HG03342 (cell line): ENCODE data around the gene ANKZF1.
"Not testable (repeated sequence)": the region's sequence is repeated elsewhere in the genome, so short reads cannot be mapped to it uniquely, and the experiment has no call there.

Experiments used
- ATAC-seq: cut with Tn5 transposase; IDR thresholded peaks from one replicate; pipeline ENCODE4 v1.9.1; 2021; ENCODE audit warnings: mild to moderate bottlenecking, moderate library complexity; ENCODE audit not compliant: unreplicated experiment

The ANKZF1 gene

GRCh38 chr2:219252900-219253752, 23.5 kb downstream of the ANKZF1 start, which contains the start of gene TUBA4B:
TSS of gene TUBA4B (plus strand) at chr2:219253243. CDS start at chr2:219253408, 165 bp downstream.
- peak; percentile 5 for ATAC-seq

- ATAC-seq: peak; percentile 46
Measured at GRCh38 chr2:219253753-219254589, 24.4 kb downstream of the ANKZF1 start, which contains the start of gene TUBA4A. TSS of gene TUBA4A (minus strand) at chr2:219253918. CDS start at chr2:219253858, 60 bp downstream.

- peak; percentile 37 for ATAC-seq
Measured at GRCh38 chr2:219254590-219255201, 25.1 kb downstream of the ANKZF1 start.

- not testable (repeated sequence) for ATAC-seq
Measured at GRCh38 chr2:219258942-219259341, 29.3 kb downstream of the ANKZF1 start.

- no peak for ATAC-seq
Measured at GRCh38 chr2:219261024-219261855, 31.6 kb downstream of the ANKZF1 start.

GRCh38 chr2:219266232-219266631, 36.6 kb downstream of the ANKZF1 start:
- no peak for ATAC-seq

- no peak for ATAC-seq
Measured at GRCh38 chr2:219266886-219267285, 37.3 kb downstream of the ANKZF1 start.

- ATAC-seq: no peak
Measured at GRCh38 chr2:219268294-219268693, 38.7 kb downstream of the ANKZF1 start.

- no peak for ATAC-seq
Measured at GRCh38 chr2:219269362-219270054, 39.9 kb downstream of the ANKZF1 start.

GRCh38 chr2:219270055-219270372, 40.4 kb downstream of the ANKZF1 start:
- ATAC-seq: no peak

- ATAC-seq: no peak
Measured at GRCh38 chr2:219271021-219271420, 41.4 kb downstream of the ANKZF1 start.

- no peak for ATAC-seq
Measured at GRCh38 chr2:219272356-219272755, 42.8 kb downstream of the ANKZF1 start.

- ATAC-seq: no peak
Measured at GRCh38 chr2:219272995-219273394, 43.4 kb downstream of the ANKZF1 start.

GRCh38 chr2:219273937-219274336, 44.3 kb downstream of the ANKZF1 start:
- no peak for ATAC-seq

- no peak for ATAC-seq
Measured at GRCh38 chr2:219274361-219274921, 44.8 kb downstream of the ANKZF1 start.

GRCh38 chr2:219277703-219278654, 48.4 kb downstream of the ANKZF1 start:
- ATAC-seq: no peak

GRCh38 chr2:219278655-219279150, 49.1 kb downstream of the ANKZF1 start:
- no peak for ATAC-seq
